Measurements from ENCODE around the gene PNPLA7.

DNA sequence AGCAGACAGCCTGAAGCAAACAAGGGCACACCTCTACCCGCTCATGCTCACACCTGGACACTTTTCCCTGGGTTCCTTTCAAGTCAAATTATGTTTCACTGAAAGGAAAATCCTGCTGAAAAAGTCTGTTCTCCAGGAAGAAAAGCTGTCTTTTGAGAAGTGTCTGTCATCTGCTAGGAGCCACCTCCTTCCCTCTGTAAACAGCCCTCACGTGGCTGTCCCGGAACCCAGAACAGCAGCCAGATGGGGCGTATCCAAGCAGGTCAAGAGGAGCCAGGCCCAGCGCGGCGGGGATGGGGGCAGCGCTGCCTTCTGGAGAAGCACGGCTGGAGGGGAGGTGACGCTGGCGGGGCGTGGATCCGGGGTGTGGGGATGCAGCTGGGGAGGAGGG is at the start of gene PNPLA7:
- TF ChIP-seq CTCF (IDR thresholded peaks at IDR 0.05; ENCODE audit: borderline replicate concordance, extremely low read depth, low read length, poor library complexity, severe bottlenecking) (no peak), EZH2 (IDR thresholded peaks at IDR 0.05; ENCODE audit: borderline replicate concordance, low read depth, low read length, severe bottlenecking) (no peak)
